GM19397 (cell line): ENCODE data around the gene MAP2.

Experiments
- ATAC-seq: cut with Tn5 transposase; IDR thresholded peaks from one replicate; pipeline ENCODE4 v1.9.1; 2021; ENCODE audit warnings: mild to moderate bottlenecking, moderate library complexity; ENCODE audit not compliant: unreplicated experiment

Gene MAP2

GRCh38 chr2:209424781-209425470, 1.1 kb downstream of the MAP2 start:
- no peak for ATAC-seq

- ATAC-seq = no peak
Observed at GRCh38 chr2:209425471-209426071, 1.7 kb downstream of the MAP2 start.

- no peak for ATAC-seq
Observed at GRCh38 chr2:209426432-209426831, 2.6 kb downstream of the MAP2 start.

- ATAC-seq = no peak
Observed at GRCh38 chr2:209431701-209432100, 7.9 kb downstream of the MAP2 start.

GRCh38 chr2:209441541-209441940, 17.7 kb downstream of the MAP2 start:
- no peak for ATAC-seq

- ATAC-seq = no peak
Observed at GRCh38 chr2:209442939-209443338, 19.1 kb downstream of the MAP2 start.

GRCh38 chr2:209445485-209445884, 21.6 kb downstream of the MAP2 start:
- no peak for ATAC-seq

- no peak for ATAC-seq
Observed at GRCh38 chr2:209451209-209451834, 27.5 kb downstream of the MAP2 start.

GRCh38 chr2:209456489-209456888, 32.6 kb downstream of the MAP2 start:
- no peak for ATAC-seq

- ATAC-seq = no peak
Observed at GRCh38 chr2:209458008-209458979, 34.4 kb downstream of the MAP2 start.

GRCh38 chr2:209459359-209459758, 35.5 kb downstream of the MAP2 start:
- ATAC-seq = no peak

GRCh38 chr2:209460151-209460761, 36.4 kb downstream of the MAP2 start:
- no peak for ATAC-seq

GRCh38 chr2:209463226-209463625, 39.4 kb downstream of the MAP2 start:
- no peak for ATAC-seq

- ATAC-seq = no peak
Observed at GRCh38 chr2:209463835-209464234, 40.0 kb downstream of the MAP2 start.

- ATAC-seq = no peak
Observed at GRCh38 chr2:209468846-209469245, 45.0 kb downstream of the MAP2 start.

GRCh38 chr2:209469481-209469880, 45.6 kb downstream of the MAP2 start:
- ATAC-seq = no peak

- no peak for ATAC-seq
Observed at GRCh38 chr2:209470466-209470865, 46.6 kb downstream of the MAP2 start.

- no peak for ATAC-seq
Observed at GRCh38 chr2:209471037-209471436, 47.2 kb downstream of the MAP2 start.

- ATAC-seq = no peak
Observed at GRCh38 chr2:209472112-209472832, 48.4 kb downstream of the MAP2 start.

- no peak for ATAC-seq
Observed at GRCh38 chr2:209472871-209473270, 49.0 kb downstream of the MAP2 start.
